ENCODE data around the gene FCHSD2. TPM values are rescaled to one million over a fixed set of nuclear protein-coding genes. Genes with fewer than 3 reads are reported as not detected.

The FCHSD2 gene
- total RNA-seq, 1 donor from 2014 or later = 19.7 TPM

DNA sequence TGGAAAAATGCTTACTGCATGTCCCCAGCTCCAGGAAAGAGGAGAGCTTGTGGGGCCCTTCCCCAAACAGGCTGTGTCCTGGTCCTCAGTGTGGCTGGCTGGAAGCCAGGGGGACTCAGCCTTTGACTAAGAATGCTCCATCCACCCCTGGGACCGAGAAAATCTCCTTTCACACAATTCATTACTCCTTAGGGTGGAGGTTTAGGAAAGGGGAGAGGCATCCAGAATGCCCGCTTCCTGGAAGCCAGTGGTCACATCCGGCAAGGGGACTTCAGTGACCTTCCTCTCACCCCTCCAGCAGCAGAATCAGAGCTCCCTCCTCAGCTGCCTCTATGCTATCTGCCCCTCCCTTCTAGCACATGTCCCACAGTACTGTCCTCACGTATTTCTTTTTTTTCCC, 306.0 kb downstream of the FCHSD2 start:
- no peak for DNase-seq
- Mint-ChIP-seq H3K4me1 (ENCODE audit: low read depth, unreplicated experiment) (peaks cover 11% of the 10 kb centered on the region), H3K9me3 (ENCODE audit: unreplicated experiment) (no peaks in the 10 kb centered on the region), H3K4me3 (ENCODE audit: unreplicated experiment) (no peak overlapping the region), H3K27ac (ENCODE audit: unreplicated experiment) (no peak overlapping the region), H3K27me3 (ENCODE audit: unreplicated experiment) (peaks cover 1% of the 10 kb centered on the region), H3K36me3 (ENCODE audit: unreplicated experiment) (no peaks in the 10 kb centered on the region)
- TF ChIP-seq, protein P1, sequence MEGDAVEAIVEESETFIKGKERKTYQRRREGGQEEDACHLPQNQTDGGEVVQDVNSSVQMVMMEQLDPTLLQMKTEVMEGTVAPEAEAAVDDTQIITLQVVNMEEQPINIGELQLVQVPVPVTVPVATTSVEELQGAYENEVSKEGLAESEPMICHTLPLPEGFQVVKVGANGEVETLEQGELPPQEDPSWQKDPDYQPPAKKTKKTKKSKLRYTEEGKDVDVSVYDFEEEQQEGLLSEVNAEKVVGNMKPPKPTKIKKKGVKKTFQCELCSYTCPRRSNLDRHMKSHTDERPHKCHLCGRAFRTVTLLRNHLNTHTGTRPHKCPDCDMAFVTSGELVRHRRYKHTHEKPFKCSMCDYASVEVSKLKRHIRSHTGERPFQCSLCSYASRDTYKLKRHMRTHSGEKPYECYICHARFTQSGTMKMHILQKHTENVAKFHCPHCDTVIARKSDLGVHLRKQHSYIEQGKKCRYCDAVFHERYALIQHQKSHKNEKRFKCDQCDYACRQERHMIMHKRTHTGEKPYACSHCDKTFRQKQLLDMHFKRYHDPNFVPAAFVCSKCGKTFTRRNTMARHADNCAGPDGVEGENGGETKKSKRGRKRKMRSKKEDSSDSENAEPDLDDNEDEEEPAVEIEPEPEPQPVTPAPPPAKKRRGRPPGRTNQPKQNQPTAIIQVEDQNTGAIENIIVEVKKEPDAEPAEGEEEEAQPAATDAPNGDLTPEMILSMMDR (IDR thresholded peaks at IDR 0.05; ENCODE audit: partially characterized antibody, unreplicated experiment) = no peak

DNA sequence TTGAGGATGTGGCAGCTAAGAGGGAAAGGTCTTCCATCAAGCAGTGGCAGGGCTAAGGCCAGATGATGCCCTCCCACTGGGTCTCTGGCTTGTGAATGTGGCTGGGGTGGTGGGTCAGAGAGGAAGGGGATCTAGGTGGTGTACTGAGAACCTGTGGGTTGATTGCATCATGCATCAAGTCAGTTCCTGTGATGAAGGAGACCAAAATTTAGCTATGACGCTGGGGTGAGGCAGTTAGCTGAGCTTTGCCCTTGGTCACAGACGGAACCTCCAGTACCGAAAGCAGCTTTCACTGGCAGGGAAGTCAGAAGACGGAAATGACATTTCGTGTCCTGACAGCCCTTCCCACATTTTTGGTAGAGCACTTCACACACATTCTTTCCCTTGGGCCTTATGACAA, 307.2 kb downstream of the FCHSD2 start:
- H3K27ac Mint-ChIP-seq (ENCODE audit: unreplicated experiment) = no peak overlapping the region
- no peak for DNase-seq
- H3K4me3 Mint-ChIP-seq (ENCODE audit: unreplicated experiment) = no peak overlapping the region
- peaks cover 11% of the 10 kb centered on the region for H3K4me1 Mint-ChIP-seq (ENCODE audit: low read depth, unreplicated experiment)
- no peaks in the 10 kb centered on the region for H3K9me3 Mint-ChIP-seq (ENCODE audit: unreplicated experiment)
- no peaks in the 10 kb centered on the region for H3K36me3 Mint-ChIP-seq (ENCODE audit: unreplicated experiment)
- TF ChIP-seq, protein P1 (IDR thresholded peaks at IDR 0.05; ENCODE audit: partially characterized antibody, unreplicated experiment) = no peak
- peaks cover 1% of the 10 kb centered on the region for H3K27me3 Mint-ChIP-seq (ENCODE audit: unreplicated experiment)

DNA sequence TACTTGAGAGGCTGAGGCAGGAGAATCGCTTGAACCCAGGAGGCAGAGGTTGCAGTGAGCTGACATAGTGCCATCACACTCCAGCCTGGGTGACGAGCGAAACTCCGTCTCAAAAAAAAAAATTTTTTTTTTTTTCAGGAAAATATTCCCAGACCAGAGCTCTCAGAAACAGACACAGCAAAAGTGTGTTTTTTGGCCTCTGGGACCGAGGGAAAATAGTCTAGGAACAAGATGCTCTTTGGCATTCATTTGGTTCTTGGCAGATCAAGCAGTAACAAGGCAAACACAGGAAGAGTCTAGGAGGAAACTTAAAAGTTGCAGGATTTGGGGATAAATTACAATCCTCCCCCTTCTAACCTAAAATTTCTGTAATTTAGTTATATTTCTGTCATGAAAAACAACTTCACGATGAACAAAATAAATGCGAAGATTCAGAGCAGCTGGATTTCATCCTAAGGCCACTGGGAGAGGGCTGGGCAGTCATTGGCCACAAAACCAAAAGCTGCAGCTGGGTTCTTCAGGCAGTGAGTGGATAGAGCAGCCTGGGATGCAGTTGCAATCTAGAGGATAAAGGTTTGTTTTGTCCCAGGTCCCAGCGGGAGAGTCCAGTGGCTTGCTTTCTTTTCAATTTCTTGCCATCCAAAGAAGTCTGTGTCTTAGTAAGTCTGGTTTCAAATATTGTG, 308.2 kb downstream of the FCHSD2 start:
- Mint-ChIP-seq H3K4me3 (ENCODE audit: unreplicated experiment) (no peak overlapping the region), H3K4me1 (ENCODE audit: low read depth, unreplicated experiment) (peaks cover 11% of the 10 kb centered on the region), H3K36me3 (ENCODE audit: unreplicated experiment) (no peaks in the 10 kb centered on the region), H3K9me3 (ENCODE audit: unreplicated experiment) (no peaks in the 10 kb centered on the region), H3K27ac (ENCODE audit: unreplicated experiment) (no peak overlapping the region), H3K27me3 (ENCODE audit: unreplicated experiment) (peaks cover 1% of the 10 kb centered on the region)
- no peak for DNase-seq
- TF ChIP-seq, protein P1 (IDR thresholded peaks at IDR 0.05; ENCODE audit: partially characterized antibody, unreplicated experiment) = no peak

DNA sequence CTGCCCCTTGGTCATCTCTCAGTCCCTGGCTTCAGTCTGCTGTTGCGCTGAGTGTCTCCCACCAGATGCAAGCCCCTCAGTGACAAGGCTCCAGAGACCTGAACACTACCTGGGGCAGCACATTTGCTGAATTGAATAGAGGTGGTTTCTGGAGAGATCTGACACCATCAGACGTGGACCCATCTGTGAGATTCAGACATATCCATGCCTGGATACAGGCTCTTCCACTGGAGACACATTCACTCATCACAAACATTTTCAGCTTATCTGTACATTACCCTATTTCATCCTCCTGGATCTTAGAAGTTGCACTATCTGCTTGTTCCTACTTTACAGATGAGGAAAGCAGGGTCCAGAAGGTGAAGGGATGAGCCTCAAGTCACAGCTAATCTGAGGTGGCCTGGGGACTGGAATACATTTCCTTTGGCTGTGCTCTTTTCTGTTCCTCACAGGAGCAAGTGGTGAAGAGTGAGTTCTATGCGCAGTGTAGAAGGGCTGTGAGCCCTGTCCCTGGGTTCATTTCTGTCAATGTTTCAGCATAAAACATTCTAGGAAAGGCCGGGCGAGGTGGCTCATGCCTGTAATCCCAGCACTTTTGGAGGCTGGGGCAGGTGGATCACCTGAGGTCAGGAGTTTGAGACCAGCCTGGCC, 308.9 kb downstream of the FCHSD2 start:
- peaks cover 11% of the 10 kb centered on the region for H3K4me1 Mint-ChIP-seq (ENCODE audit: low read depth, unreplicated experiment)
- no peak overlapping the region for H3K27ac Mint-ChIP-seq (ENCODE audit: unreplicated experiment)
- H3K36me3 Mint-ChIP-seq (ENCODE audit: unreplicated experiment) = no peaks in the 10 kb centered on the region
- DNase-seq = no peak
- H3K9me3 Mint-ChIP-seq (ENCODE audit: unreplicated experiment) = no peaks in the 10 kb centered on the region
- TF ChIP-seq, protein P1 (IDR thresholded peaks at IDR 0.05; ENCODE audit: partially characterized antibody, unreplicated experiment) = no peak
- no peak overlapping the region for H3K4me3 Mint-ChIP-seq (ENCODE audit: unreplicated experiment)
- H3K27me3 Mint-ChIP-seq (ENCODE audit: unreplicated experiment) = peaks cover 1% of the 10 kb centered on the region
